Thyroid gland (tissue), 4 donors: ENCODE measurements around the gene VWA2. TPM values are rescaled to one million over a fixed set of nuclear protein-coding genes. Genes with fewer than 3 reads are reported as not detected.

Experiments
- DNase-seq, 2 donors: peaks; one replicate each; pipeline ENCODE4 v3.0.0-alpha.2; 2019
- H3K27ac ChIP-seq, 3 donors: fragments of 200-600 bp; sonication (generic); 1 replicate in 2 of 3; 2 replicates in 1 of 3; pipeline ENCODE4 v1.5.1; 2016 to 2019; ENCODE audit warnings: mild to moderate bottlenecking in 1 of 3, moderate library complexity in 1 of 3
- H3K27me3 ChIP-seq: fragments of 200-600 bp; sonication (generic); one replicate; pipeline ENCODE4 v1.5.1; 2019
- H3K36me3 ChIP-seq, 2 donors: fragments of 200-600 bp; sonication (generic); one replicate each; pipeline ENCODE4 v1.5.1; 2016 to 2019
- H3K4me1 ChIP-seq, 2 donors: fragments of 200-600 bp; sonication (generic); one replicate each; pipeline ENCODE4 v1.5.1; 2017 to 2019
- H3K4me3 ChIP-seq, 3 donors: fragments of 200-600 bp; sonication (generic); replicated peaks in 1 of 3; 1 replicate in 2 of 3; 2 replicates in 1 of 3; pipeline ENCODE4 v1.5.1; 2016; ENCODE audit warnings: mild to moderate bottlenecking in 1 of 3
- H3K9me3 ChIP-seq: fragments of 200-600 bp; sonication (generic); one replicate; pipeline ENCODE4 v1.5.1; 2017
- CTCF ChIP-seq, 6 experiments: fragments of 200-600 bp in 3 of 6; fragments of 450-650 bp in 3 of 6; sonication (generic) in 3 of 6; IDR thresholded peaks; one replicate each; pipeline ENCODE4 v1.5.1; 2016 to 2019; ENCODE audit warnings: antibody characterized with exemption in 6 of 6, mild to moderate bottlenecking in 2 of 6, inconsistent platforms in 1 of 6, moderate library complexity in 1 of 6
- POLR2A ChIP-seq, 2 donors: fragments of 450-650 bp; IDR thresholded peaks; one replicate each; pipeline ENCODE4 v1.6.1; 2017; ENCODE audit warnings: antibody characterized with exemption in 2 of 2, mild to moderate bottlenecking in 2 of 2, moderate library complexity in 1 of 2
- WGBS, 2 donors: methylation state at CpG; one replicate each; pipeline ENCODE4 v1.1.5; 2017; 5-methylcytosine and 5-hydroxymethylcytosine counted together
- intact Hi-C: fragments of 100-400 bp; cut with DNase I; formaldehyde crosslinking; loops from one replicate; pipeline ENCODE4 v1.15.1; 2023
- total RNA-seq, 4 donors: library from RNA; depleted of rRNA; stranded (reverse); fragments of >200 nt; gene quantifications; one replicate each; pipeline ENCODE4 v1.2.3, GENCODE V29; 2016

Gene VWA2
- total RNA-seq, 4 donors from 2014 or later: 0.13 to 0.22 TPM; not detected in 2

GRCh38 chr10:114320249-114321116 is 81.4 kb downstream of the VWA2 start:
- 78% methylated on average over 20 to 22 of the region's 23 CpGs for WGBS, 2 donors
- Histone ChIP-seq H3K36me3 (peaks cover 0 to 11% of the 10 kb centered on the region in 2 donors), H3K27ac (peak overlapping the region; percentile 58 to 88 (median 74)), H3K9me3 (no peaks in the 10 kb centered on the region), H3K4me1 (peaks cover 28 to 34% of the 10 kb centered on the region in 2 donors), H3K4me3 (no peak overlapping the region), H3K27me3 (no peaks in the 10 kb centered on the region)
- intact Hi-C loops: no loop called here
- peak; percentile 90 to 93 for DNase-seq
- peak in 1 of 6 experiments; percentile 8 for TF ChIP-seq CTCF (IDR thresholded peaks at IDR 0.05)
- peak in 1 of 2 donors; percentile 55 for TF ChIP-seq POLR2A (IDR thresholded peaks at IDR 0.05)

- TF ChIP-seq POLR2A (IDR thresholded peaks at IDR 0.05) (no peak), CTCF (IDR thresholded peaks at IDR 0.05) (no peak)
- no peaks in the 10 kb centered on the region for H3K9me3 ChIP-seq
- DNase-seq: no peak
- peaks cover 28 to 34% of the 10 kb centered on the region in 2 donors for H3K4me1 ChIP-seq
- H3K27me3 ChIP-seq: no peaks in the 10 kb centered on the region
- intact Hi-C loops: no loop called here
- no peak overlapping the region for H3K4me3 ChIP-seq
- 95 to 97% methylated on average over 5 of the region's 5 CpGs for WGBS, 2 donors
- H3K36me3 ChIP-seq: peaks cover 0 to 20% of the 10 kb centered on the region in 2 donors
- peak overlapping the region; percentile 3 to 74 (median 66) for H3K27ac ChIP-seq
Measured at GRCh38 chr10:114322344-114322743, 83.3 kb downstream of the VWA2 start.

- H3K9me3 ChIP-seq: no peaks in the 10 kb centered on the region
- DNase-seq: no peak
- no peak overlapping the region for H3K4me3 ChIP-seq
- H3K27ac ChIP-seq: peak overlapping the region; percentile 3 to 74 (median 66)
- peaks cover 0 to 20% of the 10 kb centered on the region in 2 donors for H3K36me3 ChIP-seq
- TF ChIP-seq CTCF (IDR thresholded peaks at IDR 0.05) (no peak), POLR2A (IDR thresholded peaks at IDR 0.05) (no peak)
- intact Hi-C loops: no loop called here
- no peaks in the 10 kb centered on the region for H3K27me3 ChIP-seq
- H3K4me1 ChIP-seq: peaks cover 28 to 36% of the 10 kb centered on the region in 2 donors
- 85 to 89% methylated on average over 5 of the region's 5 CpGs for WGBS, 2 donors
Measured at GRCh38 chr10:114323023-114323422, 84.0 kb downstream of the VWA2 start.

GRCh38 chr10:114326795-114327194 is 87.7 kb downstream of the VWA2 start:
- TF ChIP-seq CTCF (IDR thresholded peaks at IDR 0.05): no peak
- TF ChIP-seq POLR2A (IDR thresholded peaks at IDR 0.05): no peak
- intact Hi-C loops: no loop called here
- H3K9me3 ChIP-seq: no peaks in the 10 kb centered on the region
- H3K4me1 ChIP-seq: peaks cover 32 to 43% of the 10 kb centered on the region in 2 donors
- peak overlapping the region in 1 of 3 donors; percentile 83 for H3K27ac ChIP-seq
- H3K36me3 ChIP-seq: peaks cover 3 to 23% of the 10 kb centered on the region in 2 donors
- no peak for DNase-seq
- H3K4me3 ChIP-seq: no peak overlapping the region
- no peaks in the 10 kb centered on the region for H3K27me3 ChIP-seq
- 91 to 99% methylated on average over 2 of the region's 2 CpGs for WGBS, 2 donors
